ENCODE data around the gene ARHGAP10.

ARHGAP10 gene

GRCh38 chr4:147789596-147789995, 57.7 kb downstream of the ARHGAP10 start:
- no peaks in the 10 kb centered on the region for H3K36me3 ChIP-seq (ENCODE audit: control insufficient read depth, low read length)
- no peak overlapping the region for H3K4me2 ChIP-seq (ENCODE audit: low read length)
- H3K79me2 ChIP-seq (ENCODE audit: control insufficient read depth, low read length), result no peaks in the 10 kb centered on the region
- no peaks in the 10 kb centered on the region for H3K9me3 ChIP-seq (ENCODE audit: control insufficient read depth, insufficient read depth, low read length)
- H4K20me1 ChIP-seq (ENCODE audit: control insufficient read depth, insufficient read depth, low read depth, low read length), result no peaks in the 10 kb centered on the region
- H3F3A ChIP-seq (ENCODE audit: control insufficient read depth, insufficient read depth), result peaks cover 9% of the 10 kb centered on the region
- no peaks in the 10 kb centered on the region for H3K9me2 ChIP-seq (replicated peaks; ENCODE audit: control insufficient read depth, low read length)
- no peak overlapping the region for H3K4me3 ChIP-seq (ENCODE audit: low read length)
- no peak overlapping the region for H3K27ac ChIP-seq (ENCODE audit: low read depth, low read length)
- 0 out of 2 replicates have a peak, but pooled peaks cover 3% of the 10 kb centered on the region for H3K27me3 ChIP-seq (ENCODE audit: control insufficient read depth, low read length)
- TF ChIP-seq, protein P1, sequence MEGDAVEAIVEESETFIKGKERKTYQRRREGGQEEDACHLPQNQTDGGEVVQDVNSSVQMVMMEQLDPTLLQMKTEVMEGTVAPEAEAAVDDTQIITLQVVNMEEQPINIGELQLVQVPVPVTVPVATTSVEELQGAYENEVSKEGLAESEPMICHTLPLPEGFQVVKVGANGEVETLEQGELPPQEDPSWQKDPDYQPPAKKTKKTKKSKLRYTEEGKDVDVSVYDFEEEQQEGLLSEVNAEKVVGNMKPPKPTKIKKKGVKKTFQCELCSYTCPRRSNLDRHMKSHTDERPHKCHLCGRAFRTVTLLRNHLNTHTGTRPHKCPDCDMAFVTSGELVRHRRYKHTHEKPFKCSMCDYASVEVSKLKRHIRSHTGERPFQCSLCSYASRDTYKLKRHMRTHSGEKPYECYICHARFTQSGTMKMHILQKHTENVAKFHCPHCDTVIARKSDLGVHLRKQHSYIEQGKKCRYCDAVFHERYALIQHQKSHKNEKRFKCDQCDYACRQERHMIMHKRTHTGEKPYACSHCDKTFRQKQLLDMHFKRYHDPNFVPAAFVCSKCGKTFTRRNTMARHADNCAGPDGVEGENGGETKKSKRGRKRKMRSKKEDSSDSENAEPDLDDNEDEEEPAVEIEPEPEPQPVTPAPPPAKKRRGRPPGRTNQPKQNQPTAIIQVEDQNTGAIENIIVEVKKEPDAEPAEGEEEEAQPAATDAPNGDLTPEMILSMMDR (IDR thresholded peaks at IDR 0.05; ENCODE audit: low read depth, low read length, poor library complexity, severe bottlenecking), result no peak
- no peak for TF ChIP-seq EZH2phosphoT487 (IDR thresholded peaks at IDR 0.05; ENCODE audit: borderline replicate concordance, low read length)
- H3K4me1 ChIP-seq (ENCODE audit: control insufficient read depth, low read length), result peaks cover 9% of the 10 kb centered on the region

- Histone ChIP-seq H3F3A (ENCODE audit: control insufficient read depth, insufficient read depth) (peaks cover 7% of the 10 kb centered on the region), H3K9me3 (ENCODE audit: control insufficient read depth, insufficient read depth, low read length) (no peaks in the 10 kb centered on the region), H3K9me2 (replicated peaks; ENCODE audit: control insufficient read depth, low read length) (no peaks in the 10 kb centered on the region), H3K4me2 (ENCODE audit: low read length) (no peak overlapping the region), H3K27me3 (ENCODE audit: control insufficient read depth, low read length) (0 out of 2 replicates have a peak, but pooled peaks cover 3% of the 10 kb centered on the region), H3K4me1 (ENCODE audit: control insufficient read depth, low read length) (peaks cover 9% of the 10 kb centered on the region), H3K36me3 (ENCODE audit: control insufficient read depth, low read length) (no peaks in the 10 kb centered on the region), H3K27ac (ENCODE audit: low read depth, low read length) (no peak overlapping the region), H3K79me2 (ENCODE audit: control insufficient read depth, low read length) (no peaks in the 10 kb centered on the region), H3K4me3 (ENCODE audit: low read length) (no peak overlapping the region), H4K20me1 (ENCODE audit: control insufficient read depth, insufficient read depth, low read depth, low read length) (no peaks in the 10 kb centered on the region)
- TF ChIP-seq EZH2phosphoT487 (IDR thresholded peaks at IDR 0.05; ENCODE audit: borderline replicate concordance, low read length), result no peak
- TF ChIP-seq, protein P1 (IDR thresholded peaks at IDR 0.05; ENCODE audit: low read depth, low read length, poor library complexity, severe bottlenecking), result no peak
Measured at GRCh38 chr4:147790412-147790811, 58.5 kb downstream of the ARHGAP10 start.

DNA sequence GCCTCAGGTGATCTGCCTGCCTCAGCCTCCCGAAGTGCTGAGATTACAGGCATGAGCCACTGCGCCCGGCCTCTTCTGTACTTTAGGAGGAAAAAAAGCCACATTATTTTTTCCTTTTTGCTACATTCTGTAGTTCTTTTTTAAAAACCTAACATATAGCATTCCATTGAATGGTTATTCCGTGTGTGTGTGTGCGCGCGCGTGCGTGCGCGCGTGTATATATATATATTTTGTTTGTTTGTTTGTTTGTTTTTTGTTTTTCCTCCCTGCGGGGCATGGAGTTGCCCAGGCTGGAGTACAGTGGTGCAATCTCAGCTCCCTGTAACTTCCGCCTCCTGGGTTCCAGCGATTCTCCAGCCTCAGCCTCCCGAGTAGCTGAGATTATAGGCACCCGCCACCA, 59.5 kb downstream of the ARHGAP10 start:
- Histone ChIP-seq H3K4me2 (ENCODE audit: low read length) (no peak overlapping the region), H3K79me2 (ENCODE audit: control insufficient read depth, low read length) (no peaks in the 10 kb centered on the region), H3K4me1 (ENCODE audit: control insufficient read depth, low read length) (peaks cover 1% of the 10 kb centered on the region), H3F3A (ENCODE audit: control insufficient read depth, insufficient read depth) (no peaks in the 10 kb centered on the region), H3K9me2 (replicated peaks; ENCODE audit: control insufficient read depth, low read length) (no peaks in the 10 kb centered on the region), H3K27me3 (ENCODE audit: control insufficient read depth, low read length) (0 out of 2 replicates have a peak, but pooled peaks cover under 1% of the 10 kb centered on the region), H3K9me3 (ENCODE audit: control insufficient read depth, insufficient read depth, low read length) (no peaks in the 10 kb centered on the region), H4K20me1 (ENCODE audit: control insufficient read depth, insufficient read depth, low read depth, low read length) (no peaks in the 10 kb centered on the region), H3K4me3 (ENCODE audit: low read length) (no peak overlapping the region), H3K36me3 (ENCODE audit: control insufficient read depth, low read length) (no peaks in the 10 kb centered on the region), H3K27ac (ENCODE audit: low read depth, low read length) (no peak overlapping the region)
- TF ChIP-seq, protein P1 (IDR thresholded peaks at IDR 0.05; ENCODE audit: low read depth, low read length, poor library complexity, severe bottlenecking), result no peak
- no peak for TF ChIP-seq EZH2phosphoT487 (IDR thresholded peaks at IDR 0.05; ENCODE audit: borderline replicate concordance, low read length)
